Immature natural killer cell (primary cell): ENCODE results near the gene TLCD3B. TPM values are rescaled to one million over a fixed set of nuclear protein-coding genes. Genes with fewer than 3 reads are reported as not detected.

ENCODE experiments used
- DNase-seq, 3 donors: peaks; one replicate each; pipeline ENCODE4 v3.0.0; 2022; ENCODE audit warnings: mixed read lengths in 1 of 3
- H3K27ac Mint-ChIP-seq, 6 donors: one replicate each; pipeline ENCODE4 v1.8.0; 2020; ENCODE audit warnings: mixed read lengths in 6 of 6, mild to moderate bottlenecking in 5 of 6, inconsistent platforms in 4 of 6, moderate library complexity in 3 of 6
- H3K27me3 Mint-ChIP-seq, 3 donors: one replicate each; pipeline ENCODE4 v1.8.0; 2020 to 2021; ENCODE audit warnings: low read depth in 3 of 3, mild to moderate bottlenecking in 3 of 3, mixed read lengths in 3 of 3, moderate library complexity in 3 of 3, inconsistent platforms in 1 of 3
- H3K36me3 Mint-ChIP-seq, 3 donors: one replicate each; pipeline ENCODE4 v1.8.0; 2020; ENCODE audit warnings: mixed read lengths in 3 of 3, inconsistent platforms in 2 of 3, mild to moderate bottlenecking in 2 of 3
- H3K4me1 Mint-ChIP-seq, 2 donors: one replicate each; pipeline ENCODE4 v1.8.0; 2020; ENCODE audit warnings: inconsistent platforms in 2 of 2, mild to moderate bottlenecking in 2 of 2, mixed read lengths in 2 of 2, moderate library complexity in 1 of 2
- H3K4me3 Mint-ChIP-seq, 5 donors: one replicate each; pipeline ENCODE4 v1.8.0; 2020; ENCODE audit warnings: mild to moderate bottlenecking in 5 of 5, mixed read lengths in 5 of 5, inconsistent platforms in 3 of 5, moderate library complexity in 3 of 5
- H3K9me3 Mint-ChIP-seq, 6 donors: one replicate each; pipeline ENCODE4 v1.8.0; 2020; ENCODE audit warnings: mild to moderate bottlenecking in 6 of 6, mixed read lengths in 6 of 6, inconsistent platforms in 4 of 6, moderate library complexity in 3 of 6
- polyA plus RNA-seq, 3 donors: library from polyadenylated mRNA; unstranded; fragments of 300-500 nt; fragmentation: Illumina TruSeq; gene quantifications; one replicate each; pipeline ENCODE4 v1.2.3, GENCODE V29; 2021

The TLCD3B gene
- polyA plus RNA-seq, 3 donors from 2014 or later: not detected

DNA sequence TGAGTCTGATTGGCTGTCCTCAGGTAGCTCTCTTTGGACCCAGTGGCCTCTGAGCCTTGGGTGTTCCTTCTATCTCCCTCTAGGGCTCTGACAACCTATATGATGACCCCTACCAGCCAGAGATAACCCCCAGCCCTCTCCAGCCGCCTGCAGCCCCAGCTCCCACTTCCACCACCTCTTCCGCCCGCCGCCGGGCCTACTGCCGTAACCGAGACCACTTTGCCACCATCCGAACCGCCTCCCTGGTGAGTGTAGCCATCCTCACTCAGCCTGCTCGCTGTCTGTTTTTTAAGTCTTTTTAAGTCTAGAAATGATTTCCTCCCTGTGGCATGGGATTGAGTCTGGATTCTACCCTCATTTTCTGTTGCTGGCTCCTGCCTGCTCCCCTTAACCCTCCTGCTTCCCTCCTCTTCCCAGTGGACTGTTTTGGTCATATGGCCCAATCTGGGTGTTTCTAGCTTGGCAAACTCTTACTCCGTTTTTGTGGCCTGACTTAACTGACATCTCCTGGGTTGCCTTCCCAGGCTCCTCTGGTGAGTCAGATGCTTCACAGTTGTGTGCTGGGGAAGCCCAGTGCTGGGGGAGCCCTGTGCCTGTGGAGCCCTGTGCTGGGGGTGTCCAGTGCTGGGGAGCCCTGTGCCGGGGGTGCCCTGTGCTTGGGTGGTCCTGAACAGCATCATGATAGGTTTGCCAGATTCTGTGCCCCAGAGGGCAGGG, 47.5 kb downstream of the TLCD3B start:
- no peaks in the 10 kb centered on the region for H3K4me1 Mint-ChIP-seq

GRCh38 chr16:29982560-29983419, 48.3 kb downstream of the TLCD3B start:
- Mint-ChIP-seq H3K4me3 (no peak overlapping the region), H3K9me3 (no peaks in the 10 kb centered on the region), H3K4me1 (peaks cover 0 to under 1% of the 10 kb centered on the region in 2 donors), H3K27me3 (peaks cover 0 to 3% (median 0%) of the 10 kb centered on the region in 3 donors), H3K36me3 (peaks cover 10 to 69% (median 20%) of the 10 kb centered on the region in 3 donors), H3K27ac (peak overlapping the region in 1 of 6 donors; percentile 17)
- no peak for DNase-seq

More for the DNA sequence above, 47.5 kb downstream of the TLCD3B start:
- H3K9me3 Mint-ChIP-seq: no peaks in the 10 kb centered on the region
- H3K27me3 Mint-ChIP-seq: peaks cover 0 to 3% (median 0%) of the 10 kb centered on the region in 3 donors
- peak overlapping the region in 1 of 6 donors; percentile 58 for H3K27ac Mint-ChIP-seq
- peaks cover 10 to 71% (median 20%) of the 10 kb centered on the region in 3 donors for H3K36me3 Mint-ChIP-seq
- H3K4me3 Mint-ChIP-seq: no peak overlapping the region
- no peak for DNase-seq

DNA sequence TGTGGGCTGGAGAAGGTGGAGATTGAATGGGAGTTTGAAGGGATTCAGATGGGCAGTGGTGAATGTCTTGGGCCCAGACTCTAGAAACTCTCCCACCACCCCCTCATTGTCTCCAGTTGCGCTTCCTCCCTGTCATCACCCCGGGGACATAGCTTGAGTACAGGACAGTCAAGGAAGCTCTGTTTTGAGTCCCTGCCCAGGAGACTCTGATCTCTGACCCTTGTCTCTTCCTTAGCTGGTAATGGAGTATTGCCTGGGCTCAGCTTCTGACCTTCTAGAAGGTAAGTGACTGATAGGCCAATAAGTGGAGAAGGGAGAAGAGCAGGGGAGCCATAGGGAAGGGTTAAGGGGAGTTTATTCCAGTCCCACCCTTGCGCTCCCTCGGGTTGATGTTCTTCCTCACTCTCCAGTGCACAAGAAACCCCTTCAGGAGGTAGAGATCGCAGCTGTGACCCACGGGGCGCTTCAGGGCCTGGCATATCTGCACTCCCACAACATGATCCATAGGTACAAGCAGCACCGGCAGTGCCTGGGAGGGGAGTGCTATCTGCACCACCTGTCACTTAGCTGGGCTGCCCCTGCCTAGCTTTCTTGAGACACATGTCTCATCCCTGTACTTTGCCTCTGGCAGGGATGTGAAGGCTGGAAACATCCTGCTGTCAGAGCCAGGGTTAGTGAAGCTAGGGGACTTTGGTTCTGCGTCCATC, 52.4 kb downstream of the TLCD3B start:
- no peak overlapping the region for H3K4me3 Mint-ChIP-seq
- no peak overlapping the region for H3K27ac Mint-ChIP-seq
- H3K9me3 Mint-ChIP-seq: no peaks in the 10 kb centered on the region
- peaks cover 33 to 36% of the 10 kb centered on the region in 2 donors for H3K4me1 Mint-ChIP-seq
- DNase-seq: no peak
- H3K36me3 Mint-ChIP-seq: peaks cover 4 to 44% (median 8%) of the 10 kb centered on the region in 3 donors
- peaks cover 0 to 3% (median 2%) of the 10 kb centered on the region in 3 donors for H3K27me3 Mint-ChIP-seq

DNA sequence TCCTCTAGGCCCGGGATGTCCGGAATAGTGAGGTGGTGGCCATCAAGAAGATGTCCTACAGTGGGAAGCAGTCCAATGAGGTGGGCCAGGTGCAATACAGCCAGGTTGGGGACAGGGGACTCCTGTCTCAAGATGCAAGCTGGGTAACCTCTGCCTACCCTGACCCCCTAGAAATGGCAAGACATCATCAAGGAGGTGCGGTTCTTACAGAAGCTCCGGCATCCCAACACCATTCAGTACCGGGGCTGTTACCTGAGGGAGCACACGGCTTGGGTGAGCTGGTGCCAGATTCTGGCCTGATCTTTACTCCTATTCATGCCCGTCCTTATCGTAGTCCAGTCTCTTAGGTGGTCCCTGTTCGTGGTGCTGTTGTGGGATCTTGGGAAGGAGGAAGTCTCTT, 53.0 kb downstream of the TLCD3B start:
- H3K4me1 Mint-ChIP-seq: peaks cover 39 to 40% of the 10 kb centered on the region in 2 donors
- H3K4me3 Mint-ChIP-seq: no peak overlapping the region
- no peaks in the 10 kb centered on the region for H3K9me3 Mint-ChIP-seq
- peaks cover 2 to 3% (median 2%) of the 10 kb centered on the region in 3 donors for H3K27me3 Mint-ChIP-seq
- H3K27ac Mint-ChIP-seq: no peak overlapping the region
- peaks cover 0 to 39% (median 2%) of the 10 kb centered on the region in 3 donors for H3K36me3 Mint-ChIP-seq
- no peak for DNase-seq

DNA sequence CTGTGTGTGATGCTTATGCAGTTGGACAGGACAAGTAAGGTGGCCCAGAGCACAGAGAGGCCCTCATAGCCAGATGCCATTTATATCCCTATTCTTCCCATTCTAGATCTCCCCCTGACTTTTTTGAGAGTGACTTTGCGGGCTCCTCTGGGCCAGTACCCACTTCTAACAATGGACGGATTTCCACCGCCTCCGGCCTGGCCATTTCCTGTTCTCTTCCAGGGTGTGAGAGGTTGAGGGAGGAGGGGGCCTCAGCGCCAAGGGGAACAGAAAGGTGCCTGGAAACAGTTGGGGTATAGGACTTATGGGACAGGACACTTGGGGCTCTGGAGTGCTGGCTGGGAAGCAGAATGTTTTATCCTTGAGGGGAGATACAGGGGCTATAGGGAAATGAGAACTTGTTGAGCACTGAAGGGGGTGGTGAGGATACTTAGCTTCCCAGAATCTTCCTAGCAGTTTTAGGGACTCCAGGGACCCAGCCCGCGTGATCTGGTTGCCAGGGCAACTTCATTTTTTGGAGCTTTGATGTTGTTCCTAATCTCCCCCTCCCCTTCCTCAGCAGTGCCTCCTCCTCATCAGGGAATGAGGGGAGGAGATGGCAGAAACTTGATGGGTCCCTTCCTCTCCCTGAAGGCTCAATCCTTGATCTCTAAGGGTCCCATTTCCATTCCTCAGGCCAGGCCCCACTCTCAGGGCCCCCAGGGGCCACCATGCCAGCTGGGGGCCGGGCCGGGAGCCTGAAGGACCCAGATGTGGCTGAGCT, 53.8 kb downstream of the TLCD3B start:
- no peak for DNase-seq
- Mint-ChIP-seq H3K4me1 (peaks cover 43 to 44% of the 10 kb centered on the region in 2 donors), H3K4me3 (no peak overlapping the region), H3K9me3 (no peaks in the 10 kb centered on the region), H3K27me3 (peaks cover 2 to 3% (median 3%) of the 10 kb centered on the region in 3 donors), H3K27ac (peak overlapping the region in 3 of 6 donors; percentile 16 to 59 (median 48)), H3K36me3 (peaks cover 0 to 31% (median 2%) of the 10 kb centered on the region in 3 donors)

GRCh38 chr16:29975811-29976511, 55.1 kb downstream of the TLCD3B start:
- peaks cover 43 to 44% of the 10 kb centered on the region in 2 donors for H3K4me1 Mint-ChIP-seq
- DNase-seq: no peak
- H3K27me3 Mint-ChIP-seq: peaks cover 2 to 3% (median 3%) of the 10 kb centered on the region in 3 donors
- H3K36me3 Mint-ChIP-seq: peaks cover 0 to 28% (median 2%) of the 10 kb centered on the region in 3 donors
- H3K4me3 Mint-ChIP-seq: peak overlapping the region; percentile 87 to 96 (median 95)
- H3K9me3 Mint-ChIP-seq: no peaks in the 10 kb centered on the region
- peak overlapping the region; percentile 45 to 96 (median 93) for H3K27ac Mint-ChIP-seq

GRCh38 chr16:29975134-29975538, 55.9 kb downstream of the TLCD3B start:
- no peak for DNase-seq
- Mint-ChIP-seq H3K4me1 (peaks cover 43 to 44% of the 10 kb centered on the region in 2 donors), H3K27me3 (peaks cover 2 to 3% (median 2%) of the 10 kb centered on the region in 3 donors), H3K4me3 (peak overlapping the region; percentile 87 to 96 (median 95)), H3K36me3 (peaks cover 0 to 21% (median 0%) of the 10 kb centered on the region in 3 donors), H3K27ac (peak overlapping the region; percentile 76 to 96 (median 93)), H3K9me3 (no peaks in the 10 kb centered on the region)

Other genes starting within 250 kb of the TLCD3B start
- 10 to 100 TPM; 33.1 to 45.2 (median 33.3) TPM for gene KIF22, start 240.5 kb downstream of the TLCD3B start, polyA plus RNA-seq
- 10 to 100 TPM; 49.2 to 54.8 (median 52.7) TPM for gene MAZ, start 224.7 kb downstream of the TLCD3B start, polyA plus RNA-seq
- gene PRRT2, start 219.1 kb downstream of the TLCD3B start, polyA plus RNA-seq: not detected
- 10 to 100 TPM; 44.8 to 55.2 (median 46.1) TPM for gene PAGR1, start 215.1 kb downstream of the TLCD3B start, polyA plus RNA-seq
- 100 to 1,000 TPM; 103 to 195 (median 142) TPM for gene MVP, start 210.8 kb downstream of the TLCD3B start, polyA plus RNA-seq
- 100 to 1,000 TPM in 2 of 3 donors, 10 to 100 TPM in 1; 77.6 to 115 (median 110) TPM for gene CDIPT, start 168.0 kb downstream of the TLCD3B start, polyA plus RNA-seq
- not detected for gene SEZ6L2, start 131.7 kb downstream of the TLCD3B start, polyA plus RNA-seq
- not detected for gene ASPHD1, start 130.8 kb downstream of the TLCD3B start, polyA plus RNA-seq
- gene KCTD13, start 105.0 kb downstream of the TLCD3B start, polyA plus RNA-seq: 10 to 100 TPM in 1 of 3 donors, 1 to 10 TPM in 2; 3.5 to 13.8 (median 9.2) TPM
- gene TMEM219, start 69.2 kb downstream of the TLCD3B start, polyA plus RNA-seq: 100 to 1,000 TPM; 157 to 243 (median 216) TPM
- gene TAOK2, start 57.4 kb downstream of the TLCD3B start, polyA plus RNA-seq: 10 to 100 TPM in 1 of 3 donors, 1 to 10 TPM in 2; 2.1 to 10.7 (median 3.0) TPM
- 10 to 100 TPM; 14.1 to 23.5 (median 18.9) TPM for gene HIRIP3, start 35.7 kb downstream of the TLCD3B start, polyA plus RNA-seq
- 1 to 10 TPM; 7.4 to 7.9 (median 7.7) TPM for gene INO80E, start 35.0 kb downstream of the TLCD3B start, polyA plus RNA-seq
- gene DOC2A, start 20.2 kb downstream of the TLCD3B start, polyA plus RNA-seq: not detected
- gene C16orf92, start 8.1 kb downstream of the TLCD3B start, polyA plus RNA-seq: not detected
- gene ALDOA, start 34.5 kb upstream of the TLCD3B start, polyA plus RNA-seq: 1,000 to 10,000 TPM in 2 of 3 donors, 100 to 1,000 TPM in 1; 741 to 1,156 (median 1,018) TPM
- gene PPP4C, start 44.7 kb upstream of the TLCD3B start, polyA plus RNA-seq: 100 to 1,000 TPM; 244 to 365 (median 317) TPM
- gene TBX6, start 60.7 kb upstream of the TLCD3B start, polyA plus RNA-seq: not detected
- gene YPEL3, start 64.9 kb upstream of the TLCD3B start, polyA plus RNA-seq: 100 to 1,000 TPM; 248 to 354 (median 284) TPM
- gene GDPD3, start 82.3 kb upstream of the TLCD3B start, polyA plus RNA-seq: not detected
- 1 to 10 TPM; 4.3 to 6.4 (median 5.8) TPM for gene MAPK3, start 91.9 kb upstream of the TLCD3B start, polyA plus RNA-seq
- gene CORO1A, start 152.3 kb upstream of the TLCD3B start, polyA plus RNA-seq: 1,000 to 10,000 TPM; 1,282 to 1,713 (median 1,680) TPM
- 100 to 1,000 TPM; 141 to 239 (median 203) TPM for gene BOLA2B, start 162.4 kb upstream of the TLCD3B start, polyA plus RNA-seq
- gene SLX1A, start 162.6 kb upstream of the TLCD3B start, polyA plus RNA-seq: 100 to 1,000 TPM in 1 of 3 donors, 10 to 100 TPM in 2; 91.2 to 113 (median 99.6) TPM
- 1 to 10 TPM; 1.4 to 3.1 (median 2.7) TPM for gene SULT1A3, start 168.0 kb upstream of the TLCD3B start, polyA plus RNA-seq
- under 1 TPM in 1 of 3 donors, not detected in 2; 0.43 TPM for gene NPIPB13, start 217.2 kb upstream of the TLCD3B start, polyA plus RNA-seq